ENCODE results near the gene PI4KA.
"Not testable (repeated sequence)": the region's sequence is repeated elsewhere in the genome, so short reads cannot be mapped to it uniquely, and the experiment has no call there.

The PI4KA gene

DNA sequence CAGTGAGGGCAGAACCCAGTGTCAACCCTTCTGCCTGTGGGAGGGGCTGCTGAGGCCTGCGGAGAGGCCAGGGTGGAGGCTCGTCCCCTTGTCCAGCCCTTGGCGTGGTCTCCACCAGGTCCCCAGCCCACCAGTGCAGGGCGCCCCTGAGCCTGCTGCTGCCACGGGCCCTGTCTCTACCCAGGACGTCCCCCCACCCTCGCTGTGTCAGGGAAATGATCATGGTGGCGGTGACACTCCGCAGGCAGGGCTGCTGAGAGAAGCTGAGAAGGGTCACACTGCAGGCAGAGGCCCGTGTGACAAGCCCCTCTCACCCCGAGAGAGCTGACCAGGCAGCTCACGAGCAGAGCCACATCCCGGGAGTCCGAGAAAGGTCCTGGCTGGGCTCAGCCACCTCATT, 164.4 kb downstream of the PI4KA start:
- not testable (repeated sequence) for DNase-seq (ENCODE audit: low read depth)

DNA sequence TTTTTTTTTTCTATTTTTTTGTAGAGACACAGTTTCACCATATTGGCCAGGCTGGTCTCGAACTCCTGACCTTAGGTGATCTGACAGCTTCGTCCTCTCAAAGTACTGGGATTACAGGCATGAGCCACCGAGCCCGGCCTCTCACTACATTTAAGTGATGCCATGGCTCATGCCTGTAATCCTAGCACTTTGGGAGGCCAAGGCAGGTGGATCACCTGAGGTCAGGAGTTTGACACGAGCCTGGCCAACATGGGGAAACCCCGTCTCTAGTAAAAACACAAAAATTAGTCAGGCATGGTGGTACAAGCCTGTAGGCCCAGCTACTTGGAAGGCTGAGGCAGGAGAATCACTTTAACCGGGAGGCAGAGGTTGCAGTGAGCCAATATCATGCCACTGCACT, 165.7 kb downstream of the PI4KA start:
- DNase-seq (ENCODE audit: low read depth): not testable (repeated sequence)

- not testable (repeated sequence) for DNase-seq (ENCODE audit: low read depth)
These were observed 167.9 kb downstream of the PI4KA start for GRCh38 chr22:20690586-20691317.

DNA sequence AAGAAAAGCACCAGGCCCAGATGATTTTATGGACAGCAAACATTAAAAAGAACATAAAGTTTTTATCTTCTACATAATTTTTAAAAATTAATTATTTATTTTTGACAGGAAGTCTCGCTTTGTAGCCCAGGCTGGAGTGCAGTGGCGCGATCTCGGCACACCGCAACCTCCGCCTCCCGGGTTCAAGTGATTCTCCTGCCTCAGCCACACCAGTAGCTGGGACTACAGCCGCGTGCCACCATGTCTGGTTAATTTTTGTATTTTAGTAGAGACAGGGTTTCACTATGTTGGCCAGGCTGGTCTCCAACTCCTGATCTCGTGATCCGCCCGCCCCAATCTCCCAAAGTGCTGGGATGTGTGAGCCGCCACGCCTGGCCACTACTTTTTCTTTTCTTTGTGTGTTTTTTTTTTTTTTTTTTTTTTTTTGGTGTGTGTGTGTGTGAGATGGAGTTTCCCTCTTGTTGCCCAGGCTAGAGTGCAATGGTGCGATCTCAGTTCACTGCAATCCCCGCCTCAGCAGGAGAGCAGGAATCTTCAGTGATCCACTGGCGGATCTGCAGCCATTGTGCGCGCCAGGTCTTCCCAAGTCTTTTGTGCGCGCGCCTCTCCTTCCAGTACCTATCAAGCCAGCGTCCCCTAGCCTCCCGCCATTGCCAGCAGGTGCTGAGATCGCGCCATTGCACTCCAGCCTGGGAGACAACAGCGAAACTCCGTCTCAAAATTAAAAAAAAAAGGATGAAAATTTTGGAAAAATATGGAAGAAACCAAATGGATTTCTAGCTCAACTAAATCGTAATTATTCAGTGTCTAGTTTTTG, 171.0 kb downstream of the PI4KA start:
- not testable (repeated sequence) for DNase-seq (ENCODE audit: low read depth)

- not testable (repeated sequence) for DNase-seq (ENCODE audit: low read depth)
These were observed 172.8 kb downstream of the PI4KA start for GRCh38 chr22:20685764-20686163.

- not testable (repeated sequence) for DNase-seq (ENCODE audit: low read depth)
These were observed 179.7 kb downstream of the PI4KA start for GRCh38 chr22:20678792-20679435.

- no peak for DNase-seq (ENCODE audit: low read depth)
These were observed 180.8 kb downstream of the PI4KA start for GRCh38 chr22:20677684-20678242.

- not testable (repeated sequence) for DNase-seq (ENCODE audit: low read depth)
These were observed 183.0 kb downstream of the PI4KA start for GRCh38 chr22:20675613-20676012.

DNA sequence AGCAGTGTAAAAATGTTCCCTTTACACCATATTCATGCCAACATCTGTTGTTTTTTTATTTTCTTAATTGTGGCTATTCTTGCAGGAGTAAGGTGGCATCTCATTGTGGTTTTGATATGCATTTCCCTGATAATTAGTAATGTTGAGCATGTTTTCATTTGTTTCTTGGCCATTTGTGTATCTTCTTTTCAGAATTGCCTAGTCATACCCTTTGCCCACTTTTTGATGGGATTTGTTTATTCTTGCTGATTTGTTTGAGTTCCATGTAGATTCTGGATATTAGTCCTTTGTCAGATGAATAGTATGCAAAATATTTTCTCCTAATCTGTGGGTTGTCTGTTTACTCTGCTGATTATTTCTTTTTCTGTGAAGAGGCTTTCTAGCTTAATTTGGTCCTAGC, 183.6 kb downstream of the PI4KA start:
- DNase-seq (ENCODE audit: low read depth): no peak

GRCh38 chr22:20673295-20674195, 185.1 kb downstream of the PI4KA start:
- DNase-seq (ENCODE audit: low read depth): no peak

- DNase-seq (ENCODE audit: low read depth): no peak
These were observed 185.9 kb downstream of the PI4KA start for GRCh38 chr22:20672732-20673131.

DNA sequence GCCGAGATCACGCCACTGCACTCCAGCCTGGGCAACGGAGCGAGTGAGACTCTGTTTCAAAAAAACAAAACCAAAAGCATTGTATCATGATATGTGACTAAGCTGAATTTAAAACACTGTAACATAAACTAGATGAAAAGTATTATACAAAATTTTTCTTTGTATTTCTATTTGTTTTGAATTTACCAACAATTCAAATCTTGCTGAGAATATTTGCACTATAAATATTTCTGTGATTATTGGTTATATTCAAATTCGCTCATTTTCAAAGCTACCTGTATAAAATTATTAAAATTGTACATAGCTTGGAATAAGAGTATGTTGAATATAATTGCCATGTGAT, 186.6 kb downstream of the PI4KA start:
- DNase-seq (ENCODE audit: low read depth): no peak

DNA sequence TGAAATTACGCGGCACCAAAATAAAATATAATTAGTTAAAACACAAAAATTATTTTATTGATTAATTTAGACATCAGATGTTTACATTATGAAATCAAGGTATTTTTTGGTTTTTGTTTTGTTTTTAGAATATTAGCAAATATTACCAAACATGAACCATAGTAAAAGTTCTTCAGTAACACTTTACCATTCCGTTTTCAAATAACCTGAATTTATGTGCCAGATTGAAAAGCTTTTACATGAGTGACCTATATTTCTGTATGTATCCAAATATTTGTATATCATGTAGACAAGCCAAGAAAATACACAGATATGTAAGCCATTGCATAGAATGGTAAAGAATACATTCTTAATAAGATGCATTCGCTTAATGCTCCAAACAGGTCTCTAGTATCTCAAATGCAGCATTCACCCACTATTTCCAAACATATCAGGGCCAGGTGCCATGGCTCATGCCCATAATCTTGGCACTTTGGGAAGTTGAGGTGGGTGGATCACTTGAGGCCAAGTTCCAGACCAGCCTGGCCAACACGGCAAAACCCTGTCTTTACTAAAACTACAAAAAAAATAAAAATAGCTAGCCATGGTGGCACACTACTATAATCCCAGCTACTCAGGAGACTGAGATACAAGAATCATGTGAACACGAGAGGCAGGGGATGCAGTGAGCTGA, 187.1 kb downstream of the PI4KA start:
- DNase-seq (ENCODE audit: low read depth): no peak

- DNase-seq (ENCODE audit: low read depth): not testable (repeated sequence)
These were observed 188.0 kb downstream of the PI4KA start for GRCh38 chr22:20670457-20671261.

DNA sequence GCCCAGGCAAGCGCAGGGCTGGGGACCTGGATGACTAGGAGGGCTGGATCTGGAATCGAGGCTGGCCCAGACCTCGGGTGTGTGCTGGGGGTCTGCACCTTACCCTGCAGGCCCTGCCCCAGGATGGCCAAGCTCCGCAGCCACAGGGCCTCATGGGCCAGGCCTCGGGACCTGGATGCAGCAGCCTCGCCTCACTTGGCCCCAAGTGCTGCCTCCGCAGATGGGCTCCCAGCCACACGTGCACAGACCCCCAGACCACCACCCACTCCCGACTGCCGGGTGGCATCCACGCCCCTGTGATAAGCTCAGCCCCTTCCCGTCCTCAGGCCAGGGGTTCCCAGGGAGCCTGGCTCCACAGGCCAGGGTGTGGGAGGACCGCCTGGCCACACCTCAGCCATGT, 188.7 kb downstream of the PI4KA start:
- not testable (repeated sequence) for DNase-seq (ENCODE audit: low read depth)

- DNase-seq (ENCODE audit: low read depth): not testable (repeated sequence)
These were observed 189.1 kb downstream of the PI4KA start for GRCh38 chr22:20669471-20669870.

DNA sequence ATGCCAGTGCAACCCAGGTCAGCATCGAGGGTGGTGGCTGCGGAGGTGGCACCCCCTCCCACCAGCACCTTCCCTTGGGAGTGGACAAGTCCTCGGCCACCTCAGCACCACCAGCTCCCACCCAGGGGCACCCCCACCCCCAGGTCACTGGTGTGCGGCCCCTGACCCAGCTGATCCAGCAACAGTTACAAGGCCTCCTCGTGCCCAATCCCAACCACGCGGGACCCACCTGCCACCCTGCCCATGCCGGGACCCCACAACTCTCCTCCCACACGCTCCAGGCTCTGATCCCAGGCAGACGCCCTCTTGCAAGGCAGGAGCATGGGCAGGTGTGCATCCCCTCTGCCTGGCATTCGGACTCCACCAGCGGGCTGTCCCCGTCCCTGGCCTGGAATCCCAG, 189.8 kb downstream of the PI4KA start:
- DNase-seq (ENCODE audit: low read depth): not testable (repeated sequence)

- DNase-seq (ENCODE audit: low read depth): not testable (repeated sequence)
These were observed 190.4 kb downstream of the PI4KA start for GRCh38 chr22:20668226-20668625.

- not testable (repeated sequence) for DNase-seq (ENCODE audit: low read depth)
These were observed 191.1 kb downstream of the PI4KA start for GRCh38 chr22:20667548-20667947.

DNA sequence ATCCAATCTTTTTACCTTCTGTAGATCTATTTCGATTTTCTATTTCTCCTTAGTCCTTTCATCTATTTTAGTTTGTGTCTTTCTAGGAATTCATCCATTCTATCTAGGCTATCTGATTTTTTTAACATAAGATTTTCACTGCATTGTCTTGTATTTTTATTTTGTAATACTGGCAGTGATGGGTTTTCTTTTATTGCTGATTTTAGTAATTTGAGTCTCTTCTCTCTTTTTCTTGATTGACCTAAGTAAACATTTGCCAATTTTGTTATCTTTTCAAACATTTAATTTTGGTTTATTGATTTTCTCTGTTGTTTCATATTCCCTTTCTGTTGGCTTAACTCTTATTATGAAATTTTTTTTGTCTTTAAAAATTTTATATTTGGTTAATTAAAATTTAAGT, 192.1 kb downstream of the PI4KA start:
- no peak for DNase-seq (ENCODE audit: low read depth)
